Right cardiac atrium (tissue), 5 donors: ENCODE data around the gene GP1BA. TPM values are rescaled to one million over a fixed set of nuclear protein-coding genes. Genes with fewer than 3 reads are reported as not detected.

ENCODE experiments used
- ATAC-seq, 2 donors: fragments of 200-7000 bp; cut with Tn5 transposase; one replicate each; pipeline versions ENCODE4 v1.8.0 to v1.9.1; 2020; ENCODE audit warnings: moderate library complexity in 2 of 2, mild to moderate bottlenecking in 1 of 2
- DNase-seq, 3 donors: peaks; one replicate each; pipeline ENCODE4 v3.0.0-alpha.2; 2020
- H3K27ac ChIP-seq: one replicate; pipeline ENCODE4 v1.5.1; 2013; ENCODE audit warnings: mild to moderate bottlenecking, low read length, control low read depth, moderate library complexity
- H3K27me3 ChIP-seq: one replicate; pipeline ENCODE4 v1.6.1; 2013; ENCODE audit not compliant: control insufficient read depth, insufficient read depth
- H3K4me1 ChIP-seq: one replicate; pipeline ENCODE4 v1.6.1; 2013; ENCODE audit warnings: low read length; ENCODE audit not compliant: control insufficient read depth, insufficient read depth
- H3K4me3 ChIP-seq: one replicate; pipeline ENCODE4 v1.5.1; 2013; ENCODE audit warnings: low read length, control low read depth
- H3K9me3 ChIP-seq: one replicate; pipeline ENCODE4 v1.6.1; 2013; ENCODE audit warnings: low read length; ENCODE audit not compliant: control insufficient read depth
- WGBS: extraction: QIAGEN DNeasy Blood & Tissue Kit; methylation state at CpG from one replicate; pipeline ENCODE4 v1.1.7; 2013; 5-methylcytosine and 5-hydroxymethylcytosine counted together
- intact Hi-C, 4 donors: fragments of 100-400 bp; cut with DNase I; formaldehyde crosslinking; loops; one replicate each; pipeline versions ENCODE4 v1.11.0 to v1.14.0; 2022 to 2023
- polyA plus RNA-seq: library from polyadenylated mRNA; stranded (reverse); fragments of 200-250 nt; gene quantifications from one replicate; pipeline ENCODE4 v1.2.3, GENCODE V29; 2013
- total RNA-seq, 4 donors: library from RNA; stranded (reverse); fragmentation: NEBNext Ultra II Directional; extraction: Animal tissue kit (Norgen Biotek cat#: 25700); gene quantifications; one replicate each; pipeline ENCODE4 v1.2.1, GENCODE V29; 2021
- donor health status: healthy with polysubstance abuse.
- donor health status: DM: no; HTN: yes; CAD: no.
- donor health status: DM: no; HTN: no; CAD: no.
- donor health status: DM: no; HTN: yes; CAD: no; lungs with severe emphysema.
- donor health status: DM: yes; HTN: yes; CAD: no.

The GP1BA gene
- total and polyA plus RNA-seq, 5 donors = 0.16 to 0.23 TPM; not detected in 3

DNA sequence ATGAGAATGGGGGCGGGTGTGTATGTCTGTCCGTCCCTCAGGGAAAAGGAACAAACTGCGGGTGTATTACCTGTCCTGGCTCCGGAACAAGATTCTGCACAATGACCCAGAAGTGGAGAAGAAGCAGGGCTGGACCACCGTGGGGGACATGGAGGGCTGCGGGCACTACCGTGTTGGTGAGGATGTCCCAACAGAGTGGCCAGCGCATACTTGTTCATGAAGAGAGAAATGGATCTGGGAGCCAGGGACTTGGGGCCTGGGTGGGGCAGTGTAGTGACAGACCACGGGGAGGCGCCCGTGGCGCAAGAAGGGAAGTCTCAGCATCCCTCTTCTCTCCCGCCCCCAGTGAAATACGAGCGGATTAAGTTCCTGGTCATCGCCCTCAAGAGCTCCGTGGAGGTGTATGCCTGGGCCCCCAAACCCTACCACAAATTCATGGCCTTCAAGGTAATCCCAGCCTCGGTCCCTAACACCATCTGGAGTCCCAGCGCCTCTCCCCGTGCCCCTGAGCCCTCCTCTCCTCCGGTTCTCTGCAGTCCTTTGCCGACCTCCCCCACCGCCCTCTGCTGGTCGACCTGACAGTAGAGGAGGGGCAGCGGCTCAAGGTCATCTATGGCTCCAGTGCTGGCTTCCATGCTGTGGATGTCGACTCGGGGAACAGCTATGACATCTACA is 36.3 kb upstream of the GP1BA start:
- no peaks in the 10 kb centered on the region for H3K4me1 ChIP-seq
- H3K27me3 ChIP-seq = no peaks in the 10 kb centered on the region
- ATAC-seq (no peak), DNase-seq (no peak)
- no peak overlapping the region for H3K27ac ChIP-seq
- WGBS = 72% methylated on average over 27 of the region's 27 CpGs
- no peak overlapping the region for H3K4me3 ChIP-seq
- no peaks in the 10 kb centered on the region for H3K9me3 ChIP-seq
- intact Hi-C loops = loop anchor here in 1 of 4 donors (10.0 kb wide), 1 partner anchor 161 kb away; the partner anchor contains the start of genes CXCL16, MED11 and ZMYND15

DNA sequence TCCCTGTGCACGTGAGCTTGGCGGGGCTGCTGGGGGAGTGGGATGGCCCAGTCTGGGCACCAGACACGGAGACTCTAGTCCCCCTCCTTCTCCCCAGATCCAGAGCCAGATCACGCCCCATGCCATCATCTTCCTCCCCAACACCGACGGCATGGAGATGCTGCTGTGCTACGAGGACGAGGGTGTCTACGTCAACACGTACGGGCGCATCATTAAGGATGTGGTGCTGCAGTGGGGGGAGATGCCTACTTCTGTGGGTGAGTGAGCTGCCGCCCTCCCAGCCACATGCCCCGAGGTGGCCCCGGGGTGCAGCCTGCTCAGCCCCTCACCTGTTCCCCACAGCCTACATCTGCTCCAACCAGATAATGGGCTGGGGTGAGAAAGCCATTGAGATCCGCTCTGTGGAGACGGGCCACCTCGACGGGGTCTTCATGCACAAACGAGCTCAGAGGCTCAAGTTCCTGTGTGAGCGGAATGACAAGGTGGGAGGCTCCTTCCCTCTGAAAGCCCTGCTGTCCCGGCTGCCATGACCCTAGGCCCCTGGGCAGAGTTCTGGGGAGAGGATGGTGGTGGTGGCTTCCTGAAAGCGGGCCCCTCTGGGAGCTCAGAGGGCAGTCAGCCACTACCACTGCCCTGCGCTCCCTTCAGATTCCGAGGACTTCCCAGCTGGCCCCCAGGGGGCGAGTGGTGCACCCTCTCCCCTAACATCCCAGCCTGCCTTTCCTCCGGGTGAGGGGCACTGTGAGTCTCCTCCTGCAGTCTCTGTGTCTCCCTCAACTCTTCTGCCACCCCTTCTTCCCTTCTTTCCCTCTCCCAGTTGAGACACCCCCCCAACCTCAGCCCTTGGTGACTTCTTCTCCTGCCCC is 35.5 kb upstream of the GP1BA start:
- H3K4me1 ChIP-seq = no peaks in the 10 kb centered on the region
- intact Hi-C loops = loop anchor here in 1 of 4 donors (10.0 kb wide), 1 partner anchor 162 kb away; the partner anchor contains the start of genes CXCL16, MED11 and ZMYND15
- 86% methylated on average over 27 of the region's 27 CpGs for WGBS
- H3K27ac ChIP-seq = no peak overlapping the region
- DNase-seq (no peak), ATAC-seq (no peak)
- no peak overlapping the region for H3K4me3 ChIP-seq
- no peaks in the 10 kb centered on the region for H3K27me3 ChIP-seq
- H3K9me3 ChIP-seq = no peaks in the 10 kb centered on the region

DNA sequence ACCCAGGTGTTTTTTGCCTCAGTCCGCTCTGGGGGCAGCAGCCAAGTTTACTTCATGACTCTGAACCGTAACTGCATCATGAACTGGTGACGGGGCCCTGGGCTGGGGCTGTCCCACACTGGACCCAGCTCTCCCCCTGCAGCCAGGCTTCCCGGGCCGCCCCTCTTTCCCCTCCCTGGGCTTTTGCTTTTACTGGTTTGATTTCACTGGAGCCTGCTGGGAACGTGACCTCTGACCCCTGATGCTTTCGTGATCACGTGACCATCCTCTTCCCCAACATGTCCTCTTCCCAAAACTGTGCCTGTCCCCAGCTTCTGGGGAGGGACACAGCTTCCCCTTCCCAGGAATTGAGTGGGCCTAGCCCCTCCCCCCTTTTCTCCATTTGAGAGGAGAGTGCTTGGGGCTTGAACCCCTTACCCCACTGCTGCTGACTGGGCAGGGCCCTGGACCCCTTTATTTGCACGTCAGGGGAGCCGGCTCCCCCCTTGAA is 34.8 kb upstream of the GP1BA start:
- no peak for DNase-seq
- H3K9me3 ChIP-seq = no peaks in the 10 kb centered on the region
- H3K4me1 ChIP-seq = no peaks in the 10 kb centered on the region
- WGBS = 71% methylated on average over 10 of the region's 10 CpGs
- no peak for ATAC-seq
- intact Hi-C loops = loop anchor here in 1 of 4 donors (10.0 kb wide), 1 partner anchor 162 kb away; the partner anchor contains the start of genes CXCL16, MED11 and ZMYND15
- H3K4me3 ChIP-seq = no peak overlapping the region
- H3K27me3 ChIP-seq = no peaks in the 10 kb centered on the region
- no peak overlapping the region for H3K27ac ChIP-seq

DNA sequence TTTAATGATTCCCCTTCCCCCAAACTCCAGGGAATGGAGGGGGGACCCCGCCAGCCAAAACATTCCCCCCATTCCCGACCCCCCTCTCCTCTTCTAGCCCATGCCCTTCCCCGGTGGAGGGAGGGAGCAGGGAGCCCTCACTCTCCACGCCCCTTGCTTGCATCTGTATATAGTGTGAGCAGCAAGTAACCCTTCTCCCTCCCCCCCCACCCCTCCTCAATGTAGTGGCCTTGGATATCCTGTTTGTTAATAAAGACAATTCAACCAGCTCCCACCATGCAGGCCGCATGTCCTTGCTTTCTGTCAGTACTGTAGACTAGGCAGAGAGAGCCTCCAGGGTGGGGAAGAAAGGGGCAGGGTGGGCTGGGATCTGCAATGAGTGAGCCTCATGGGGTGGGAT is 34.3 kb upstream of the GP1BA start:
- H3K9me3 ChIP-seq = no peaks in the 10 kb centered on the region
- no peaks in the 10 kb centered on the region for H3K4me1 ChIP-seq
- no peaks in the 10 kb centered on the region for H3K27me3 ChIP-seq
- intact Hi-C loops = loop anchor here in 1 of 4 donors (10.0 kb wide), 1 partner anchor 163 kb away; the partner anchor contains the start of genes CXCL16, MED11 and ZMYND15
- H3K4me3 ChIP-seq = no peak overlapping the region
- 80% methylated on average over 5 of the region's 5 CpGs for WGBS
- H3K27ac ChIP-seq = no peak overlapping the region
- DNase-seq (no peak), ATAC-seq (no peak)

DNA sequence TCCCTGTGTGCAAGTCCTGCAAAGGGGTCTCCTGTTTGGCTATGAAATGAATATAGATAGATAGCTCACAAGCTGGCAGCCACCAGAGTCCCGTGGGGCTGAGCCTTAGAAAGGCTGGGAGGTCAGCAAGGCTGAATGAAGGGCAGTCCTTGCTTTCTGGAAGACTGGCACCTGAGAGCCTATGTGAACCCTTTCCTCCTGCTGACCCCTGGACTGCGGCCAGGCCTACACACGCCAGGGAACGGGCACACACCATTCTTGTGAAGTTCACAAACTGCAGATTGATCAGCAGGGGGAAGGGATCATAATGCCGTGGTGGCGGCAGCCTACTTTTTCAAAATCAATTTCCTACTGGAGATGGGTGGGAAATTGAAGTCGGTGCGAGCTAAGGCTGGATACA is 33.7 kb upstream of the GP1BA start:
- Histone ChIP-seq H3K9me3 (no peaks in the 10 kb centered on the region), H3K4me3 (no peak overlapping the region), H3K27me3 (no peaks in the 10 kb centered on the region), H3K27ac (no peak overlapping the region), H3K4me1 (no peaks in the 10 kb centered on the region)
- ATAC-seq (no peak), DNase-seq (no peak)
- intact Hi-C loops = loop anchor here in 1 of 4 donors (10.0 kb wide), 1 partner anchor 164 kb away; the partner anchor contains the start of genes CXCL16, MED11 and ZMYND15
- 83% methylated on average over 8 of the region's 8 CpGs for WGBS

DNA sequence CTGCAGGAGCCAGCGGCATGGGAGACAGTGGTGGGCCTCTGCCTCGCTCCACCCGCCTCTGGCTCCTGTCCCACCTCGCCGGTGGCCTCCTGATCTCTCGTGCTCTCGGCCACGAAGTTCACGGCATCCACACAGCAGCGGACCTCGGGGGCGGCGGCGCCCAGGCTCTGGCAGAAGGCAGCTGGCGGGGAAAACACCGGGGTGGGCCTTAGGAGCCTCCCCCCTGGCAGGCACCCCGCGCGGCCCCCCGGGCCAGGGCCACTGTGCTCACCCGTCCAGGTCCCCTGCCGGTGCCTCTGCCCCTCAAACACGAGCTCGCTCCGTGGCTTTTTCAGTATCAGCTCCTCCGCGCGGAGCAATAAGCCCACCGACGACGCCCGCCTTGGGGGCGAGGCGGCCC is 33.1 kb upstream of the GP1BA start:
- Histone ChIP-seq H3K9me3 (no peaks in the 10 kb centered on the region), H3K4me1 (no peaks in the 10 kb centered on the region), H3K27me3 (no peaks in the 10 kb centered on the region), H3K27ac (no peak overlapping the region), H3K4me3 (peak overlapping the region; percentile 32)
- intact Hi-C loops = loop anchor here in 1 of 4 donors (10.0 kb wide), 1 partner anchor 164 kb away; the partner anchor contains the start of genes CXCL16, MED11 and ZMYND15
- 13% methylated on average over 34 of the region's 34 CpGs for WGBS
- ATAC-seq (no peak), DNase-seq (peak in 1 of 3 donors; percentile 76)

DNA sequence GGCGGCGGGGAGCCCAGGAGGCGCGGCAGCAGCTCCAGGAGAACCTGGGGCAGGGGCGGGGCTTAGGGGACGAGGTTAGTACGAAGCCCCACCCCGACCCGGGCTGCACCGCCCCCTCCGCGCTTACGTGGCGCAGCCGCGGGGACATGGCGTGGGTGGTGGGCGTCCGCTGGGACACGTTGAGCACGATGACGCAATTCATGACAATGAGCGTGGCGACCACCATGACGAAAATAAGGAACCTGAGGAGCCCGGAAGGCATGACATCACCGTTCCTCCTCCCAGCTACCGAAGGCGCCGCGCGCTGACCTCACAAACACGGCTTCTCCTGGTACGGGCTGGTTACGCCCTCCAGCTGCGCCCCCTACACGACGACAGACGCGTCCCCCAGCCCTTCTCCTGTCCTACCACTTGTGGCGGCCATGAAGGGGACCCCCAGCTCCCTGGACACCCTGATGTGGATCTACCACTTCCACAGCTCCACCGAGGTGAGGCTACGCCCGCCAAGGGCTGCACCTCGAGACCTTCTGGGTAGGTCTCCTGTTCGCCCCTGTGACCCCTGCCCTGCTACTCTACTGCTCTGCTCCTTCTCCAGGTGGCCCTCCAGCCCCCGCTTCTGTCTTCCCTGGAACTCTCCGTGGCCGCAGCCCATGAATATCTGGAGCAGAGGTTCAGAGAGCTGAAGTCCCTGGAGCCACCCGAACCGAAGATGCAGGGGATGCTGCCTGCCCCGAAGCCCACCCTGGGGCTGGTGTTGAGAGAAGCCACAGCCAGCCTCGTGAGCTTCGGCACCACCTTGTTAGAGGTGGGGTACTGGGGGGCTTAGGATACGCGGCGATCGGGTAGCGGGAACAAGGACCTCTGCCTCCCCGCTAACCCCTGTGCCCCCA is 32.5 kb upstream of the GP1BA start, which contains the start of gene C17orf107:
TSS of gene C17orf107 (plus strand) at position 196 of the 890 bp plus-strand sequence. CDS start at position 423, 227 bp downstream.
- intact Hi-C loops = loop anchor here in 1 of 4 donors (10.0 kb wide), 1 partner anchor 165 kb away; the partner anchor contains the start of genes CXCL16, MED11 and ZMYND15
- Histone ChIP-seq H3K4me1 (no peaks in the 10 kb centered on the region), H3K4me3 (peak within 1 kb of the TSS; percentile 32), H3K27me3 (no peaks in the 10 kb centered on the region), H3K9me3 (no peaks in the 10 kb centered on the region), H3K27ac (no peak within 1 kb of the TSS)
- WGBS = 13% methylated on average over 60 of the region's 60 CpGs
- DNase-seq (peak; percentile 89 to 94 (median 93)), ATAC-seq (peak; percentile 57 to 60)

DNA sequence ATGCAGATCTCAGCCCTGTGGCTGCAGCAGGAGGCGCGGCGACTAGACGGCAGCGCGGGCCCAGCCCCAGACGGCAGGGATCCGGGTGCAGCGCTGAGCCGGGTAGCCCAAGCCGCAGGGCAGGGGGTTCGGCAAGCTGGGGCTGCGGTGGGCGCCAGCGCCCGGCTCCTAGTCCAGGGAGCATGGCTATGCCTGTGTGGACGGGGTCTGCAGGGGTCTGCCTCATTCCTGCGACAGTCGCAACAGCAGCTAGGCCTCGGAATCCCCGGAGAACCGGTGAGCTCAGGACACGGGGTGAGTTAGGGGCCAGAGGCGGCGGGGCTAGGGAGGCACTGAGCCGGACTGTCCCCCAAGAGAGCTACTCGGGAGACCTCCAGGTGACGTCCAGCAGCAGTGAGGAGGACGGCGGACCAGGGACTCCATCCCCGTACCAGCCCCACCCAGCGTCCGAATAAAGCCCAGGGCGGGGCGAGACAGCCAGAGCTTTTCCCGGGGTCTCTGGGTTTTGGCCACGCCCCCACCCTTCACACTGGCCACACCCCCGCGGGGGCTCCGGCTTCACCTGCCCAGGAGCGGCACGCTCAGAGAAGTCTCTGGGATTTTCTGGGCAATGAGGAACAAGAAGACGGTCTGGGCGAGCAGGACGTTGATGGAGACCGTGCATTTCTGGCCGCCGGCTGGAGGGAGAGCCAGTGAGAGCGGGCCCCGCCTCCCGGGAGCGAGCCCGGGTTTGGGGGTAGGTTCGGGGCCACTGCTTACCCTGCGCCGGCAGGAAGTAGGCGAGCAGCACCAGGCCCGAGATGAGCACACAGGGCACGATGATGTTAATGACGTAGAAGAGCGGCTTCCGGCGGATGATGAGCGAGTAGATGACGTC is 31.6 kb upstream of the GP1BA start:
- peak in 1 of 2 donors; percentile 3 for ATAC-seq
- intact Hi-C loops = no loop called here

DNA sequence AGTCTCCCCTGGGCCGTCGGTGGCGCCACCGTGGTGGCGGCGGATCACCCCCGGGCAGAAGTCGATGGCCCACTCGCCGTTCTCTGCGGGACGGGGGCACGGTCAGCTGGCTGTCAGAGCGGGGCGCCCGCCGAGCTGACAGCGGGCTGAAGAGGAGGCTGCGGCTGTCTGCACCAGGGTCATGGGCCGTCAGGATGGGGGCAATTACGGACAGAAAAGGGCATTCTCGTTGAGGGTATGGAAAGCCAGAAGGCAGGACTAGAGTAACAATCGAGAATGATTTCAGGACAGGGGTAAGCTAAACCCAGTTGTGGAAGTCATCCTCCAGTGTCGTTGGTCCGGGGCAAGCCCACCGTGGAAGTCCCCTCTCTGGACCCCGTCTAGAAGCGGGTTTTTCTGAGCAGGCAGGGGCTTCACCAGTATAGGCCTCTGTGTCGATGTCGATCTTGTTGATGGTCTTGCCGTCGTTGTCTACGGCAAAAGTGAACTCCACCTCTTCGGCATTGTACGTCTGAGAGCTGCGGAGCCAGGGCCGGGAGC is 30.9 kb upstream of the GP1BA start:
- Histone ChIP-seq H3K27ac (peak overlapping the region; percentile 20), H3K9me3 (no peaks in the 10 kb centered on the region), H3K4me3 (no peak overlapping the region), H3K27me3 (no peaks in the 10 kb centered on the region), H3K4me1 (no peaks in the 10 kb centered on the region)
- no peak for ATAC-seq
- intact Hi-C loops = no loop called here
- DNase-seq = no peak
- 65% methylated on average over 37 of the region's 37 CpGs for WGBS

More for the DNA sequence above, 31.6 kb upstream of the GP1BA start:
- no peaks in the 10 kb centered on the region for H3K4me1 ChIP-seq
- peak; percentile 45 to 77 (median 68) for DNase-seq
- H3K27me3 ChIP-seq = no peaks in the 10 kb centered on the region
- H3K27ac ChIP-seq = no peak overlapping the region
- no peaks in the 10 kb centered on the region for H3K9me3 ChIP-seq
- no peak overlapping the region for H3K4me3 ChIP-seq
- 39% methylated on average over 65 of the region's 65 CpGs for WGBS
